Measurements from ENCODE around the gene MUC2.

DNA sequence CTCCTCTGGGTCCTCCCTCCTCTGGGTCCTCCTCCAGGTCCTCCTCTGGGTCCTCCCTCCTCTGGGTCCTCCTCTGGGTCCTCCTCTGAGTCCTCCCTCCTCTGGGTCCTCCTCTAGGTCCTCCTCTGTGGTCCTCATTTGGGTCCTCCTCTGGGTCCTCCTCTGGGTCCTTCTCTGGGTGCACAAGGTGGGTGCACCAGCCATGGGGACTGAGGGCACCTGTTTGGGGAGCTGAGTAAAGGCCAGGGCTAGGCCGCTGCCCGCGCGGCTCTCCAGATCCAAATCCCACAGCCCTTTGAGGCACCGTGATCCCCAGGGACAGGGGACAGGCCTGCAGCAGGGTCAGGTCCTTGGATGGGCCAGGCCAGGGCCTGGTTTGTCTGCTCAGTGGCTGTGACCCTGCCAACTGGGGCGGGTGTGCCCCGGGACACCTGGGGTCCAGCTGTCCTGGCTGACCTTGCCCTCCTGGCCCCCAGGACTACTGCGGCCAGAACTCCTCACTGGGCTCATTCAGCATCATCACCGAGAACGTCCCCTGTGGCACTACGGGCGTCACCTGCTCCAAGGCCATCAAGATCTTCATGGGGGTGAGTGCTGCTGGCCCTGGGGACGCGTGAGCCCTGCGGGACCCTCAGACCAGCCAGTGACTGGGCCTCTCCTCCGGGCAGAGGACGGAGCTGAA is 12.7 kb downstream of the MUC2 start:
- no peak for TF ChIP-seq ZNF788 (CRISPR knock-in tag; IDR thresholded peaks at IDR 0.05; ENCODE audit: borderline replicate concordance)
- TF ChIP-seq MEIS1 (CRISPR knock-in tag; IDR thresholded peaks at IDR 0.05; ENCODE audit: borderline replicate concordance) = no peak
- TF ChIP-seq, protein P1, sequence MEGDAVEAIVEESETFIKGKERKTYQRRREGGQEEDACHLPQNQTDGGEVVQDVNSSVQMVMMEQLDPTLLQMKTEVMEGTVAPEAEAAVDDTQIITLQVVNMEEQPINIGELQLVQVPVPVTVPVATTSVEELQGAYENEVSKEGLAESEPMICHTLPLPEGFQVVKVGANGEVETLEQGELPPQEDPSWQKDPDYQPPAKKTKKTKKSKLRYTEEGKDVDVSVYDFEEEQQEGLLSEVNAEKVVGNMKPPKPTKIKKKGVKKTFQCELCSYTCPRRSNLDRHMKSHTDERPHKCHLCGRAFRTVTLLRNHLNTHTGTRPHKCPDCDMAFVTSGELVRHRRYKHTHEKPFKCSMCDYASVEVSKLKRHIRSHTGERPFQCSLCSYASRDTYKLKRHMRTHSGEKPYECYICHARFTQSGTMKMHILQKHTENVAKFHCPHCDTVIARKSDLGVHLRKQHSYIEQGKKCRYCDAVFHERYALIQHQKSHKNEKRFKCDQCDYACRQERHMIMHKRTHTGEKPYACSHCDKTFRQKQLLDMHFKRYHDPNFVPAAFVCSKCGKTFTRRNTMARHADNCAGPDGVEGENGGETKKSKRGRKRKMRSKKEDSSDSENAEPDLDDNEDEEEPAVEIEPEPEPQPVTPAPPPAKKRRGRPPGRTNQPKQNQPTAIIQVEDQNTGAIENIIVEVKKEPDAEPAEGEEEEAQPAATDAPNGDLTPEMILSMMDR (CRISPR knock-in tag; IDR thresholded peaks at IDR 0.05) = no peak
- no peak for TF ChIP-seq EP300 (IDR thresholded peaks at IDR 0.05; ENCODE audit: low read depth in 2 of 2, low read length in 2 of 2)
- TF ChIP-seq EP300 (CRISPR knock-in tag; IDR thresholded peaks at IDR 0.05; ENCODE audit: borderline replicate concordance) = no peak
- no peak for TF ChIP-seq MAFK (conservative IDR thresholded peaks at IDR 0.05 in 1 of 2, IDR thresholded peaks at IDR 0.05 in 1 of 2; ENCODE audit: low read length in 2 of 2)
- TF ChIP-seq ZNF138 (CRISPR knock-in tag; IDR thresholded peaks at IDR 0.05; ENCODE audit: low read depth) = no peak
- TF ChIP-seq, protein P2, sequence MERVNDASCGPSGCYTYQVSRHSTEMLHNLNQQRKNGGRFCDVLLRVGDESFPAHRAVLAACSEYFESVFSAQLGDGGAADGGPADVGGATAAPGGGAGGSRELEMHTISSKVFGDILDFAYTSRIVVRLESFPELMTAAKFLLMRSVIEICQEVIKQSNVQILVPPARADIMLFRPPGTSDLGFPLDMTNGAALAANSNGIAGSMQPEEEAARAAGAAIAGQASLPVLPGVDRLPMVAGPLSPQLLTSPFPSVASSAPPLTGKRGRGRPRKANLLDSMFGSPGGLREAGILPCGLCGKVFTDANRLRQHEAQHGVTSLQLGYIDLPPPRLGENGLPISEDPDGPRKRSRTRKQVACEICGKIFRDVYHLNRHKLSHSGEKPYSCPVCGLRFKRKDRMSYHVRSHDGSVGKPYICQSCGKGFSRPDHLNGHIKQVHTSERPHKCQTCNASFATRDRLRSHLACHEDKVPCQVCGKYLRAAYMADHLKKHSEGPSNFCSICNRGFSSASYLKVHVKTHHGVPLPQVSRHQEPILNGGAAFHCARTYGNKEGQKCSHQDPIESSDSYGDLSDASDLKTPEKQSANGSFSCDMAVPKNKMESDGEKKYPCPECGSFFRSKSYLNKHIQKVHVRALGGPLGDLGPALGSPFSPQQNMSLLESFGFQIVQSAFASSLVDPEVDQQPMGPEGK (CRISPR knock-in tag; IDR thresholded peaks at IDR 0.05) = no peak
- TF ChIP-seq ZNF780A (CRISPR knock-in tag; IDR thresholded peaks at IDR 0.05) = no peak
- no peak for TF ChIP-seq TCF7 (IDR thresholded peaks at IDR 0.05; ENCODE audit: low read depth)
- TF ChIP-seq YY1 (IDR thresholded peaks at IDR 0.05; ENCODE audit: insufficient read depth, insufficient replicate concordance, low read depth, low read length) = no peak
- TF ChIP-seq, protein P3, sequence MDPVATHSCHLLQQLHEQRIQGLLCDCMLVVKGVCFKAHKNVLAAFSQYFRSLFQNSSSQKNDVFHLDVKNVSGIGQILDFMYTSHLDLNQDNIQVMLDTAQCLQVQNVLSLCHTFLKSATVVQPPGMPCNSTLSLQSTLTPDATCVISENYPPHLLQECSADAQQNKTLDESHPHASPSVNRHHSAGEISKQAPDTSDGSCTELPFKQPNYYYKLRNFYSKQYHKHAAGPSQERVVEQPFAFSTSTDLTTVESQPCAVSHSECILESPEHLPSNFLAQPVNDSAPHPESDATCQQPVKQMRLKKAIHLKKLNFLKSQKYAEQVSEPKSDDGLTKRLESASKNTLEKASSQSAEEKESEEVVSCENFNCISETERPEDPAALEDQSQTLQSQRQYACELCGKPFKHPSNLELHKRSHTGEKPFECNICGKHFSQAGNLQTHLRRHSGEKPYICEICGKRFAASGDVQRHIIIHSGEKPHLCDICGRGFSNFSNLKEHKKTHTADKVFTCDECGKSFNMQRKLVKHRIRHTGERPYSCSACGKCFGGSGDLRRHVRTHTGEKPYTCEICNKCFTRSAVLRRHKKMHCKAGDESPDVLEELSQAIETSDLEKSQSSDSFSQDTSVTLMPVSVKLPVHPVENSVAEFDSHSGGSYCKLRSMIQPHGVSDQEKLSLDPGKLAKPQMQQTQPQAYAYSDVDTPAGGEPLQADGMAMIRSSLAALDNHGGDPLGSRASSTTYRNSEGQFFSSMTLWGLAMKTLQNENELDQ (CRISPR knock-in tag; IDR thresholded peaks at IDR 0.05; ENCODE audit: borderline replicate concordance) = no peak
- TF ChIP-seq ZNF83 (CRISPR knock-in tag; IDR thresholded peaks at IDR 0.05; ENCODE audit: borderline replicate concordance) = no peak

All from HepG2 (cell line).